ENCODE data around the gene PROKR1. TPM values are rescaled to one million over a fixed set of nuclear protein-coding genes. Genes with fewer than 3 reads are reported as not detected.

Gene PROKR1
- total RNA-seq, 1 experiment from 2014 or later, result 4.4 TPM

DNA sequence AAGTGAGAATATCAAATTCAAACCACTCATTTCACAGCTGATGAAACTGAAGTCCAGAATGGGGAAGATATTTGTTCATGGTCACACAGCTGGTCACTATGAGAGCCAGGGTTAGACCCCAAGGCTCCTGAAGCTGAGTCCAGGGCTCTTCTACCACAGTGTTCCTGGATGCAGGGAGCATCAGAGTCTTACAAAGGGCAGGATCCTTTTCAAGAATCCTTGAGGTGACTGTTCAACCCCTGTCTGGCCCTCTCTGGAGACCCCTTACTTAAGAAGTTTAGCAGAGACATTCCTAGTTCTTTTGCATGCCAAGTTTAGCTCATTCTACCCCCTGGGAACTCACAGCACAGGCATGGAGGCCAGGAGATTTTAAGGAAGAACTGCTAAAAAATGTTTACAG, 15.7 kb downstream of the PROKR1 start:
- TF ChIP-seq NFATC4 (CRISPR knock-in tag; IDR thresholded peaks at IDR 0.05), result no peak
- TF ChIP-seq KAT7 (CRISPR knock-in tag; IDR thresholded peaks at IDR 0.05; ENCODE audit: borderline replicate concordance), result no peak
- no peak for TF ChIP-seq FOXK1 (CRISPR knock-in tag; IDR thresholded peaks at IDR 0.05)
- no peak for TF ChIP-seq ZBTB21 (CRISPR knock-in tag; IDR thresholded peaks at IDR 0.05; ENCODE audit: borderline replicate concordance)
- TF ChIP-seq ELF4 (CRISPR knock-in tag; IDR thresholded peaks at IDR 0.05; ENCODE audit: low read depth), result no peak
- no peak for DNase-seq (ENCODE audit: low spot score)
- no peak overlapping the region for H3K4me3 Mint-ChIP-seq
- ChIA-PET POLR2A (no interaction called here), CTCF (interaction anchor here (0.6 to 1.9 kb wide), 3 partner anchors 50 to 302 kb away, joined by 3 to 6 read pairs (median 4); no protein-coding TSS in a partner anchor)
- H3K9me3 Mint-ChIP-seq, result no peaks in the 10 kb centered on the region
- H3K27me3 Mint-ChIP-seq (ENCODE audit: low read depth), result no peaks in the 10 kb centered on the region
- ATAC-seq, result no peak
- H3K27ac Mint-ChIP-seq, result no peak overlapping the region
- H3K36me3 Mint-ChIP-seq, result peaks cover 18% of the 10 kb centered on the region
- peaks cover 7% of the 10 kb centered on the region for H3K4me1 Mint-ChIP-seq

DNA sequence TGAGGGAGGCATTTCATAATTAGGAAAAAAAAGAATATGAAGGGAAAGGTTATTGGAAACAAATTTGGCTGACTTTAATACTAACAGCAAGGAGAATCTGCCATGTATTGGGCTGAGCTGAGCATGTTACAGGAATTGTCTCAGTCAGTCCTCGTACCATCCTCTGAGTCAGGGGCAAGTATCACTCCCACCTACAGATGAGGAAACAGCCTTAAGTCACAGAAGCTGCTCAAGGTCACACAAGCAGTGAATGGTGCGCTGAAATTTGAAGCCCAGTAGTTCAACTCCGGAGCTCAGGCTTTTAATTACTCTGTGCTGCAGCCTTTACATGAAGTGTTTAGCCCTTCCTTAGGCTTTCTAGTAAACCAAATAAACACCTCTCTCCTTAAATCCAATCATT, 17.3 kb downstream of the PROKR1 start:
- no peak overlapping the region for H3K4me3 Mint-ChIP-seq
- ChIA-PET CTCF (interaction anchor here (1.9 kb wide), 1 partner anchor 48 kb away, joined by 6 read pairs; no protein-coding TSS in a partner anchor), POLR2A (interaction anchor here (0.6 kb wide), 1 partner anchor 66 kb away, joined by 3 read pairs; no protein-coding TSS in a partner anchor)
- H3K36me3 Mint-ChIP-seq, result peaks cover 10% of the 10 kb centered on the region
- H3K4me1 Mint-ChIP-seq, result peaks cover 7% of the 10 kb centered on the region
- no peak for ATAC-seq
- H3K9me3 Mint-ChIP-seq, result no peaks in the 10 kb centered on the region
- H3K27me3 Mint-ChIP-seq (ENCODE audit: low read depth), result no peaks in the 10 kb centered on the region
- DNase-seq (ENCODE audit: low spot score), result no peak
- TF ChIP-seq ZBTB21 (CRISPR knock-in tag; IDR thresholded peaks at IDR 0.05; ENCODE audit: borderline replicate concordance) (no peak), ETV6 (CRISPR knock-in tag; IDR thresholded peaks at IDR 0.05) (no peak), NR1H2 (CRISPR knock-in tag; IDR thresholded peaks at IDR 0.05) (no peak), TEAD1 (CRISPR knock-in tag; IDR thresholded peaks at IDR 0.05) (no peak), KAT7 (CRISPR knock-in tag; IDR thresholded peaks at IDR 0.05; ENCODE audit: borderline replicate concordance) (no peak)
- TF ChIP-seq, protein P1, sequence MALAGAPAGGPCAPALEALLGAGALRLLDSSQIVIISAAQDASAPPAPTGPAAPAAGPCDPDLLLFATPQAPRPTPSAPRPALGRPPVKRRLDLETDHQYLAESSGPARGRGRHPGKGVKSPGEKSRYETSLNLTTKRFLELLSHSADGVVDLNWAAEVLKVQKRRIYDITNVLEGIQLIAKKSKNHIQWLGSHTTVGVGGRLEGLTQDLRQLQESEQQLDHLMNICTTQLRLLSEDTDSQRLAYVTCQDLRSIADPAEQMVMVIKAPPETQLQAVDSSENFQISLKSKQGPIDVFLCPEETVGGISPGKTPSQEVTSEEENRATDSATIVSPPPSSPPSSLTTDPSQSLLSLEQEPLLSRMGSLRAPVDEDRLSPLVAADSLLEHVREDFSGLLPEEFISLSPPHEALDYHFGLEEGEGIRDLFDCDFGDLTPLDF (CRISPR knock-in tag; IDR thresholded peaks at IDR 0.05), result no peak
- TF ChIP-seq, protein P2, sequence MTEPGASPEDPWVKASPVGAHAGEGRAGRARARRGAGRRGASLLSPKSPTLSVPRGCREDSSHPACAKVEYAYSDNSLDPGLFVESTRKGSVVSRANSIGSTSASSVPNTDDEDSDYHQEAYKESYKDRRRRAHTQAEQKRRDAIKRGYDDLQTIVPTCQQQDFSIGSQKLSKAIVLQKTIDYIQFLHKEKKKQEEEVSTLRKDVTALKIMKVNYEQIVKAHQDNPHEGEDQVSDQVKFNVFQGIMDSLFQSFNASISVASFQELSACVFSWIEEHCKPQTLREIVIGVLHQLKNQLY (CRISPR knock-in tag; IDR thresholded peaks at IDR 0.05), result no peak
- TF ChIP-seq, protein P3, sequence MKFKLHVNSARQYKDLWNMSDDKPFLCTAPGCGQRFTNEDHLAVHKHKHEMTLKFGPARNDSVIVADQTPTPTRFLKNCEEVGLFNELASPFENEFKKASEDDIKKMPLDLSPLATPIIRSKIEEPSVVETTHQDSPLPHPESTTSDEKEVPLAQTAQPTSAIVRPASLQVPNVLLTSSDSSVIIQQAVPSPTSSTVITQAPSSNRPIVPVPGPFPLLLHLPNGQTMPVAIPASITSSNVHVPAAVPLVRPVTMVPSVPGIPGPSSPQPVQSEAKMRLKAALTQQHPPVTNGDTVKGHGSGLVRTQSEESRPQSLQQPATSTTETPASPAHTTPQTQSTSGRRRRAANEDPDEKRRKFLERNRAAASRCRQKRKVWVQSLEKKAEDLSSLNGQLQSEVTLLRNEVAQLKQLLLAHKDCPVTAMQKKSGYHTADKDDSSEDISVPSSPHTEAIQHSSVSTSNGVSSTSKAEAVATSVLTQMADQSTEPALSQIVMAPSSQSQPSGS (CRISPR knock-in tag; IDR thresholded peaks at IDR 0.05; ENCODE audit: borderline replicate concordance, low read depth), result no peak
- H3K27ac Mint-ChIP-seq, result no peak overlapping the region

DNA sequence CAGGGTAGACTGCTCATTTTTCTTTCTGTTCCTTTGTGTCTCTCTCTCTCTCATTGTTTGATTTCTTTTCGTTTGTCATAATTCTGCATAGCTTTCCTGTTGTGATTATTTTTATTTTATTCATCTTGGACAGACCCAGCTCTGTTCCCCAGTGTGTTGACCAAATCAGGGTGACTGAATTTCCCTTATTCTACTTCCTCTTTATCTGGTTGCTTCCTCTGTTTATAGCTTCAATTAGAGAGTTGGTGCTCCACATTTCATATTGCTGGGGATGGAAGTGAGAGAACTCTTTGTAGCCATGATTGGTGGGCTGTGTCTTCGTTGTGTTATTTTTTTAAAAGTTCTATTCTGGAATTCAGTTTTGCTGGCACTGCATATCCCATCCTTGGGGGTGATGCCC, 19.1 kb downstream of the PROKR1 start:
- H3K36me3 Mint-ChIP-seq, result no peaks in the 10 kb centered on the region
- TF ChIP-seq, protein P2 (CRISPR knock-in tag; IDR thresholded peaks at IDR 0.05), result no peak
- no peak for TF ChIP-seq ZNF232 (CRISPR knock-in tag; IDR thresholded peaks at IDR 0.05)
- TF ChIP-seq, protein P4, sequence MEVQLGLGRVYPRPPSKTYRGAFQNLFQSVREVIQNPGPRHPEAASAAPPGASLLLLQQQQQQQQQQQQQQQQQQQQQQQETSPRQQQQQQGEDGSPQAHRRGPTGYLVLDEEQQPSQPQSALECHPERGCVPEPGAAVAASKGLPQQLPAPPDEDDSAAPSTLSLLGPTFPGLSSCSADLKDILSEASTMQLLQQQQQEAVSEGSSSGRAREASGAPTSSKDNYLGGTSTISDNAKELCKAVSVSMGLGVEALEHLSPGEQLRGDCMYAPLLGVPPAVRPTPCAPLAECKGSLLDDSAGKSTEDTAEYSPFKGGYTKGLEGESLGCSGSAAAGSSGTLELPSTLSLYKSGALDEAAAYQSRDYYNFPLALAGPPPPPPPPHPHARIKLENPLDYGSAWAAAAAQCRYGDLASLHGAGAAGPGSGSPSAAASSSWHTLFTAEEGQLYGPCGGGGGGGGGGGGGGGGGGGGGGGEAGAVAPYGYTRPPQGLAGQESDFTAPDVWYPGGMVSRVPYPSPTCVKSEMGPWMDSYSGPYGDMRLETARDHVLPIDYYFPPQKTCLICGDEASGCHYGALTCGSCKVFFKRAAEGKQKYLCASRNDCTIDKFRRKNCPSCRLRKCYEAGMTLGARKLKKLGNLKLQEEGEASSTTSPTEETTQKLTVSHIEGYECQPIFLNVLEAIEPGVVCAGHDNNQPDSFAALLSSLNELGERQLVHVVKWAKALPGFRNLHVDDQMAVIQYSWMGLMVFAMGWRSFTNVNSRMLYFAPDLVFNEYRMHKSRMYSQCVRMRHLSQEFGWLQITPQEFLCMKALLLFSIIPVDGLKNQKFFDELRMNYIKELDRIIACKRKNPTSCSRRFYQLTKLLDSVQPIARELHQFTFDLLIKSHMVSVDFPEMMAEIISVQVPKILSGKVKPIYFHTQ (CRISPR knock-in tag; IDR thresholded peaks at IDR 0.05), result no peak
- TF ChIP-seq ZBTB21 (CRISPR knock-in tag; IDR thresholded peaks at IDR 0.05; ENCODE audit: borderline replicate concordance), result no peak
- TF ChIP-seq ZNF263 (CRISPR knock-in tag; IDR thresholded peaks at IDR 0.05; ENCODE audit: low read depth), result no peak
- TF ChIP-seq SOX15 (CRISPR knock-in tag; IDR thresholded peaks at IDR 0.05), result no peak
- no peak for TF ChIP-seq TEAD1 (CRISPR knock-in tag; IDR thresholded peaks at IDR 0.05)
- TF ChIP-seq, protein P5, sequence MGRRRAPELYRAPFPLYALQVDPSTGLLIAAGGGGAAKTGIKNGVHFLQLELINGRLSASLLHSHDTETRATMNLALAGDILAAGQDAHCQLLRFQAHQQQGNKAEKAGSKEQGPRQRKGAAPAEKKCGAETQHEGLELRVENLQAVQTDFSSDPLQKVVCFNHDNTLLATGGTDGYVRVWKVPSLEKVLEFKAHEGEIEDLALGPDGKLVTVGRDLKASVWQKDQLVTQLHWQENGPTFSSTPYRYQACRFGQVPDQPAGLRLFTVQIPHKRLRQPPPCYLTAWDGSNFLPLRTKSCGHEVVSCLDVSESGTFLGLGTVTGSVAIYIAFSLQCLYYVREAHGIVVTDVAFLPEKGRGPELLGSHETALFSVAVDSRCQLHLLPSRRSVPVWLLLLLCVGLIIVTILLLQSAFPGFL (CRISPR knock-in tag; IDR thresholded peaks at IDR 0.05; ENCODE audit: borderline replicate concordance), result no peak
- TF ChIP-seq, protein P3 (CRISPR knock-in tag; IDR thresholded peaks at IDR 0.05; ENCODE audit: borderline replicate concordance, low read depth), result no peak
- no peak for TF ChIP-seq ZNF416 (CRISPR knock-in tag; IDR thresholded peaks at IDR 0.05)
- TF ChIP-seq, protein P6, sequence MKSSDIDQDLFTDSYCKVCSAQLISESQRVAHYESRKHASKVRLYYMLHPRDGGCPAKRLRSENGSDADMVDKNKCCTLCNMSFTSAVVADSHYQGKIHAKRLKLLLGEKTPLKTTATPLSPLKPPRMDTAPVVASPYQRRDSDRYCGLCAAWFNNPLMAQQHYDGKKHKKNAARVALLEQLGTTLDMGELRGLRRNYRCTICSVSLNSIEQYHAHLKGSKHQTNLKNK (CRISPR knock-in tag; IDR thresholded peaks at IDR 0.05), result no peak
- ATAC-seq (no peak), DNase-seq (ENCODE audit: low spot score) (no peak)
- H3K9me3 Mint-ChIP-seq, result peaks cover 12% of the 10 kb centered on the region
- CTCF ChIA-PET, result interaction anchor here (1.2 kb wide), 1 partner anchor 19 kb away, joined by 3 read pairs; the partner anchor contains the start of gene PROKR1
- POLR2A ChIA-PET, result no interaction called here
- H3K27me3 Mint-ChIP-seq (ENCODE audit: low read depth), result no peaks in the 10 kb centered on the region
- no peak overlapping the region for H3K4me3 Mint-ChIP-seq
- H3K27ac Mint-ChIP-seq, result no peak overlapping the region
- H3K4me1 Mint-ChIP-seq, result peaks cover 7% of the 10 kb centered on the region

Data from WTC11 (cell line).